ENCODE results near the gene SORT1.

SORT1 gene

DNA sequence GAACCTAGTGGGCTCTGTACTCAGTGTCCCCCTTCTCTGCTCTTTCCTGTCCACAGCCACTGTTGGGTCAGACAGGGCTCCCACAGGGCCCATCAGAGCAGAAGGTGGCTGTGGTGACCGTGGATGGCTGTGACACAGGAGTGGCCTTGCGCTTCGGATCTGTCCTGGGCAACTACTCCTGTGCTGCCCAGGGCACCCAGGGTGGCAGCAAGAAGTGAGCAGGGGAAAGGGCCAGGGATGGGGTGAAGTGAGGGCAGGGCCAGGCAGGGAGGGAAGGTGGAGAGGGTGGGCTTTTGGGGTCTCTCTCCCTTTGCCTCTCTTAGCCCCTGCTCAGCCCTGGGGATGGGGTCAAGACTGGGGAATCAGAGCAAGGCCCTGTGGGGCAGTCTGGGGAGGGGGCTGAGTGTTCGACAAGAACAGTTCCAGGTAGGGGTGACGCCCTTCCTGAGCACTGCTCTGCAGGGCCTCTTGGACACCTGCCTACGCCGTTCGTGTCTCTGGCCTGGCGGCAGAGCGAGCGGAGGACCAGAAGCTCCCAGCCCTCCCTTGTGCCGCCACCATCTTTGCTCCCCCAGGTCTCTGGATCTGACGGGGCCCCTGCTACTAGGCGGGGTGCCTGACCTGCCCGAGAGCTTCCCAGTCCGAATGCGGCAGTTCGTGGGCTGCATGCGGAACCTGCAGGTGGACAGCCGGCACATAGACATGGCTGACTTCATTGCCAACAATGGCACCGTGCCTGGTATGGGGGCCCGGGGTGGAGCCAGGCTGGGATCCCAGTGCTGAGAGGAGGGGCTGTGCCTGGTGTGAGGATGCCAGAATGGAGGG lies 135.3 kb downstream of the SORT1 start:
- DNase-seq (ENCODE audit: low read depth in 3 of 3) = no peak

GRCh38 chr1:109261578-109261977 lies 136.1 kb downstream of the SORT1 start:
- no peak for DNase-seq (ENCODE audit: low read depth in 3 of 3)

DNA sequence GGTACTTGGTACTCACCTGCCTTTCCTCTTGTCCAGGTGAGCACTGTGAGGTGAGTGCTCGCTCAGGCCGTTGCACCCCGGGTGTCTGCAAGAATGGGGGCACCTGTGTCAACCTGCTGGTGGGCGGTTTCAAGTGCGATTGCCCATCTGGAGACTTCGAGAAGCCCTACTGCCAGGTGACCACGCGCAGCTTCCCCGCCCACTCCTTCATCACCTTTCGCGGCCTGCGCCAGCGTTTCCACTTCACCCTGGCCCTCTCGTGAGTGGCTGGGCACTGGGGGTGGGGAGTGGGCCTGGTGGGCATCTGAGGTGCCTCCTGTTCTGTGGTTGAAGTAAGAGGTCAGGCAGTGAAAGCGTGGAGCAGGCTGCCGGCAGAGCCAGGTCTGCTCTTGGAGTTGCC lies 136.7 kb downstream of the SORT1 start:
- DNase-seq (ENCODE audit: low read depth in 3 of 3) = no peak

DNA sequence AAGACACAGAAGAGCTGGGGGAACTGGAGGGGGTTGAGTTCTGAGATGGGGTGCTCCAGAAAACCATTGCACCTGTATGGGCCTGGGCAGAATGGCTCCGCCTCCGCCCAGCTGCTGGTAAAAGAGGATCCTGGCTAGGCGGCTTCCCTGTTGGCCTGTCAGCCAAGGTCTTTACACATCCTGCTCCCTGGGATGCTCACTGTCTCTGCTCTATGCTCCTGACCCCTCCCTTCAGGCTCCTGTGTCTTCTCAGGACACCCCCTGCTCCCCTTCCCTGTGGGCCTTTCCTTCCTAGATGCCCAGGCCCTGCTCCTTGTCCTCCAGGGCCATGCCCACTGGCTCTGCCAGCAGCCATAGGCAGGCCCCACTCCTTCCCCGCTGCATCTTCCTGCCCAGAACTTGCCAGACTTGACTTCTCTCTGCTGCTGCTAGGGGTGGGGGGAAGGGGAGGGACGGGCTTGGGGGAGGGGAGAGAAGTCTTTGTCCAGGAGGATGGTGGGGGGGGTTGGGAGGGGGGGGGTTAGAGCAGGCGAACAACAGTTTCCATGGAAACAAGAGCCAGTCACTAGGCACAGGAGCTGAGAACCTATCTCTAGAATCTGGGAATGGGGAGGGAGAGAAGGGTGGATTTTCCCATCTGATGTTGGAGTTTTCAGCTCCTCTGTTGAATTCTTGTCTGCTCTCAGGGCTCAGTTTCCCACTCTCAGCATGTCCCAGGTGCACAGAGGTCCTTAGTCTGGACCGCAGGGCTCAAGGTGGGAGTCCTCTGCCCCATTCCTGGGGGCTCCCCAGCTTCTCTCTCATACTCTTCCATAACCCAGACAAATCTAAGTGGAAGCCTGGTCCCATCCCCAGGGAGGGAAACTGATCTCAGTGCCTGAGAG lies 137.8 kb downstream of the SORT1 start:
- DNase-seq (ENCODE audit: low read depth in 3 of 3) = no peak

Measured in stimulated activated CD4-positive, alpha-beta T cell treated with anti-CD3 and anti-CD28 coated beads, TNF-alpha, amount 100 ng/mL, for 48 hours (primary cell).